IMR-90 (cell line): ENCODE data around the gene A3GALT2.
"Not testable (repeated sequence)": the region's sequence is repeated elsewhere in the genome, so short reads cannot be mapped to it uniquely, and the experiment has no call there.

Experiments used
- FOS ChIP-seq: fragments of 150-350 bp; IDR thresholded peaks from 2 replicates; pipeline ENCODE4 v1.6.1; 2016; ENCODE audit warnings: low read depth, low read length
- MAFK ChIP-seq: IDR thresholded peaks from 2 replicates; pipeline ENCODE4 v1.6.1; 2012; ENCODE audit warnings: low read depth, low read length, improper control_type of control experiment
- MXI1 ChIP-seq: IDR thresholded peaks from 2 replicates; pipeline ENCODE4 v1.6.1; 2012; ENCODE audit warnings: low read depth, mild to moderate bottlenecking, low read length, moderate library complexity, borderline replicate concordance
- SMC3 ChIP-seq: fragments of 150-350 bp; IDR thresholded peaks from 2 replicates; pipeline ENCODE4 v1.6.1; 2016; ENCODE audit warnings: low read depth, mild to moderate bottlenecking, antibody characterized with exemption, low read length, moderate library complexity
- TF ChIP-seq, protein P1 (sequence below): conservative IDR thresholded peaks from 2 replicates; pipeline ENCODE4 v1.5.1; 2012; ENCODE audit warnings: mild to moderate bottlenecking, low read depth, low read length, improper control_type of control experiment

DNA sequence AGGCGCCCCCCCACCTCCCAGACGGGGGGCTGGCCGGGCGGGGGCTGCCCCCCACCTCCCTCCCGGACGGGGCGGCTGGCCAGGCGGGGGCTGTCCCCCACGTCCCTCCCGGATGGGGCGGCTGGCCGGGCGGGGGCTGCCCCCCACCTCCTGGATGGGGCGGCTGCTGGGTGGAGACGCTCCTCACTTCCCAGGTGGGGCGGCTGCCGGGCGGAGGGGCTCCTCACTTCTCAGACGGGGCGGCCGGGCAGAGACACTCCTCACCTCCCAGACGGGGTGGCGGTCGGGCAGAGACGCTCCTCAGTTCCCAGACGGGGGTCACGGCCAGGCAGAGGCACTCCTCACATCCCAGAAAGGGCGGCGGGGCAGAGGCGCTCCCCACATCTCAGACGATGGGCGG lies 11.5 kb downstream of the A3GALT2 start:
- TF ChIP-seq SMC3, MAFK, FOS, MXI1: not testable (repeated sequence)
- TF ChIP-seq, protein P1, sequence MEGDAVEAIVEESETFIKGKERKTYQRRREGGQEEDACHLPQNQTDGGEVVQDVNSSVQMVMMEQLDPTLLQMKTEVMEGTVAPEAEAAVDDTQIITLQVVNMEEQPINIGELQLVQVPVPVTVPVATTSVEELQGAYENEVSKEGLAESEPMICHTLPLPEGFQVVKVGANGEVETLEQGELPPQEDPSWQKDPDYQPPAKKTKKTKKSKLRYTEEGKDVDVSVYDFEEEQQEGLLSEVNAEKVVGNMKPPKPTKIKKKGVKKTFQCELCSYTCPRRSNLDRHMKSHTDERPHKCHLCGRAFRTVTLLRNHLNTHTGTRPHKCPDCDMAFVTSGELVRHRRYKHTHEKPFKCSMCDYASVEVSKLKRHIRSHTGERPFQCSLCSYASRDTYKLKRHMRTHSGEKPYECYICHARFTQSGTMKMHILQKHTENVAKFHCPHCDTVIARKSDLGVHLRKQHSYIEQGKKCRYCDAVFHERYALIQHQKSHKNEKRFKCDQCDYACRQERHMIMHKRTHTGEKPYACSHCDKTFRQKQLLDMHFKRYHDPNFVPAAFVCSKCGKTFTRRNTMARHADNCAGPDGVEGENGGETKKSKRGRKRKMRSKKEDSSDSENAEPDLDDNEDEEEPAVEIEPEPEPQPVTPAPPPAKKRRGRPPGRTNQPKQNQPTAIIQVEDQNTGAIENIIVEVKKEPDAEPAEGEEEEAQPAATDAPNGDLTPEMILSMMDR: not testable (repeated sequence)
